Measurements from ENCODE around the gene GNB3.

The GNB3 gene

DNA sequence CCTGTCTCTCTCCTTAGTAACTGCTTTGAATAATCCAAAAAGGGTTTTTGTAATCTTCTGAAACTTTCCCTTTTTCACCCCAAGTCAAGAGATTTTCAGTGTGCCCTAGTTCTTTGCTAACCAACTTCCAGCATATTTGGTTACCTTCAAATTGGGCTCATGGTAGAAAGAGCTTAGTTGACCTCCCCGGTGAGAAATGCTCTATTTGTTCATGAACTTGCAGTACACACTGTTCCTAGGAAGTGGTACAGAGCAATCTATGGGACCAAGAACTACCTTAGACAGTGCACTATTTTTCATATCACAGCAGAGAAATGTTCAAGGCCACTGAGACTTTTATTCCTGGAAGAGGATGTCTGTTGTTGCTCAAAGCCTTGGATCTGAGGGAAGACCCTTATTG, 12.9 kb downstream of the GNB3 start:
- in situ Hi-C loops (cut with HindIII; ENCODE audit: low sequenced_read_pairs) = no loop called here
- no peak for DNase-seq (ENCODE audit: low read depth)
- TF ChIP-seq, protein P1, sequence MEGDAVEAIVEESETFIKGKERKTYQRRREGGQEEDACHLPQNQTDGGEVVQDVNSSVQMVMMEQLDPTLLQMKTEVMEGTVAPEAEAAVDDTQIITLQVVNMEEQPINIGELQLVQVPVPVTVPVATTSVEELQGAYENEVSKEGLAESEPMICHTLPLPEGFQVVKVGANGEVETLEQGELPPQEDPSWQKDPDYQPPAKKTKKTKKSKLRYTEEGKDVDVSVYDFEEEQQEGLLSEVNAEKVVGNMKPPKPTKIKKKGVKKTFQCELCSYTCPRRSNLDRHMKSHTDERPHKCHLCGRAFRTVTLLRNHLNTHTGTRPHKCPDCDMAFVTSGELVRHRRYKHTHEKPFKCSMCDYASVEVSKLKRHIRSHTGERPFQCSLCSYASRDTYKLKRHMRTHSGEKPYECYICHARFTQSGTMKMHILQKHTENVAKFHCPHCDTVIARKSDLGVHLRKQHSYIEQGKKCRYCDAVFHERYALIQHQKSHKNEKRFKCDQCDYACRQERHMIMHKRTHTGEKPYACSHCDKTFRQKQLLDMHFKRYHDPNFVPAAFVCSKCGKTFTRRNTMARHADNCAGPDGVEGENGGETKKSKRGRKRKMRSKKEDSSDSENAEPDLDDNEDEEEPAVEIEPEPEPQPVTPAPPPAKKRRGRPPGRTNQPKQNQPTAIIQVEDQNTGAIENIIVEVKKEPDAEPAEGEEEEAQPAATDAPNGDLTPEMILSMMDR (IDR thresholded peaks at IDR 0.05; ENCODE audit: low read depth, low read length, missing control alignments) = no peak
- peak overlapping the region; percentile 79 for H3K4me3 ChIP-seq (ENCODE audit: low read depth, low read length)

- no peak overlapping the region for H3K4me3 ChIP-seq (ENCODE audit: low read depth, low read length)
- TF ChIP-seq, protein P1 (IDR thresholded peaks at IDR 0.05; ENCODE audit: low read depth, low read length, missing control alignments) = no peak
- in situ Hi-C loops (cut with HindIII; ENCODE audit: low sequenced_read_pairs) = no loop called here
- no peak for DNase-seq (ENCODE audit: low read depth)
Measured at GRCh38 chr12:6854036-6854435, 13.3 kb downstream of the GNB3 start.

GRCh38 chr12:6855322-6855721, 14.6 kb downstream of the GNB3 start:
- TF ChIP-seq, protein P1 (IDR thresholded peaks at IDR 0.05; ENCODE audit: low read depth, low read length, missing control alignments) = no peak
- in situ Hi-C loops (cut with HindIII; ENCODE audit: low sequenced_read_pairs) = no loop called here
- no peak for DNase-seq (ENCODE audit: low read depth)
- no peak overlapping the region for H3K4me3 ChIP-seq (ENCODE audit: low read depth, low read length)

DNA sequence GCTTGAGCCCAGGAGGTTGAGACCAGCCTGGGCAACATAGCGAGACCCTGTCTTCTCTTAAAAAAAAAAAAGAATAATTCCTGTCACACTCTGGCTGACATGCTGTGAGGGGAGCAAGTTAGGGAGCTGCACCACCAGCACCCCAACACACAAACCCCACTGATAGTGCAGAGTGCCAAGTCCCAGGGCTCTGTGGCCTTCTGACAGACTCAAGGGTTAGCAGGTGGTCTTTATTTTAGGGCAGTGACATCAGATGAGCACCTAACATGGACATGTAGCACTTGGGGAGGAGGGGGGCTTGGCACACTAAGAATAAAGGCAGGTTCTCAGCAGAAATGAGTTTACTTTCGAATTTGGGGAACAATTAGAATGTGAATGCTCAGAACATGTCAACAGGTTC, 18.1 kb downstream of the GNB3 start:
- in situ Hi-C loops (cut with HindIII; ENCODE audit: low sequenced_read_pairs) = no loop called here

GRCh38 chr12:6860116-6860515, 19.4 kb downstream of the GNB3 start:
- no peak for DNase-seq (ENCODE audit: low read depth)
- TF ChIP-seq, protein P1 (IDR thresholded peaks at IDR 0.05; ENCODE audit: low read depth, low read length, missing control alignments) = no peak
- H3K4me3 ChIP-seq (ENCODE audit: low read depth, low read length) = no peak overlapping the region
- in situ Hi-C loops (cut with HindIII; ENCODE audit: low sequenced_read_pairs) = no loop called here

More for the DNA sequence above, 18.1 kb downstream of the GNB3 start:
- TF ChIP-seq, protein P1 (IDR thresholded peaks at IDR 0.05; ENCODE audit: low read depth, low read length, missing control alignments) = no peak
- DNase-seq (ENCODE audit: low read depth) = no peak
- no peak overlapping the region for H3K4me3 ChIP-seq (ENCODE audit: low read depth, low read length)

- no peak overlapping the region for H3K4me3 ChIP-seq (ENCODE audit: low read depth, low read length)
- TF ChIP-seq, protein P1 (IDR thresholded peaks at IDR 0.05; ENCODE audit: low read depth, low read length, missing control alignments) = no peak
- in situ Hi-C loops (cut with HindIII; ENCODE audit: low sequenced_read_pairs) = no loop called here
- DNase-seq (ENCODE audit: low read depth) = no peak
Measured at GRCh38 chr12:6860942-6861341, 20.2 kb downstream of the GNB3 start.

GRCh38 chr12:6861391-6861790, 20.7 kb downstream of the GNB3 start:
- H3K4me3 ChIP-seq (ENCODE audit: low read depth, low read length) = no peak overlapping the region
- in situ Hi-C loops (cut with HindIII; ENCODE audit: low sequenced_read_pairs) = no loop called here
- no peak for DNase-seq (ENCODE audit: low read depth)
- TF ChIP-seq, protein P1 (IDR thresholded peaks at IDR 0.05; ENCODE audit: low read depth, low read length, missing control alignments) = no peak
